Panc1 (cell line): ENCODE data around the gene ZBTB7C.

Source experiments
- CTCF ChIP-seq: fragments of 450-650 bp; IDR thresholded peaks from 2 replicates; pipeline ENCODE4 v1.5.1; 2017; ENCODE audit warnings: mild to moderate bottlenecking
- REST ChIP-seq, 2 experiments: IDR thresholded peaks; 2 replicates each; pipeline ENCODE4 v1.6.1; 2011 to 2012; ENCODE audit warnings: low read depth in 2 of 2, control low read depth in 1 of 2, low read length in 1 of 2, mild to moderate bottlenecking in 1 of 2, moderate library complexity in 1 of 2; ENCODE audit not compliant: insufficient read depth in 1 of 2
- TCF7L2 ChIP-seq: IDR thresholded peaks from 2 replicates; pipeline ENCODE4 v1.6.1; 2011; ENCODE audit warnings: mild to moderate bottlenecking, low read depth, low read length, inconsistent platforms

- TF ChIP-seq REST (IDR thresholded peaks at IDR 0.05; ENCODE audit: insufficient read depth in 1 of 2, low read depth in 2 of 2, low read length in 1 of 2) (no peak), CTCF (no peak), TCF7L2 (no peak)
Measured at GRCh38 chr18:48137374-48138081, 271.7 kb downstream of the ZBTB7C start.
